ENCODE results near the gene TRAF3IP3.

TRAF3IP3 gene

GRCh38 chr1:209741889-209742288, 14.0 kb upstream of the TRAF3IP3 start:
- Histone ChIP-seq H4K8ac (ENCODE audit: low read length) (no peak overlapping the region), H3K9me3 (ENCODE audit: control insufficient read depth, low read length) (no peaks in the 10 kb centered on the region), H3K4ac (ENCODE audit: low read depth in 1 of 2, low read length in 2 of 2) (no peak overlapping the region), H3K27ac (ENCODE audit: low read length, poor library complexity, severe bottlenecking) (no peak overlapping the region), H2BK12ac (ENCODE audit: low read length in 2 of 2) (no peak overlapping the region), H3K23ac (ENCODE audit: low read length in 2 of 2) (no peak overlapping the region), H2BK15ac (ENCODE audit: low read depth, poor library complexity, severe bottlenecking) (no peak overlapping the region), H3K9ac (ENCODE audit: low read length) (peak overlapping the region; percentile 88), H3K27me3 (ENCODE audit: control insufficient read depth in 1 of 2, insufficient read depth in 1 of 2, low read length in 2 of 2) (peaks cover 0 to 6% of the 10 kb centered on the region in 2 experiments), H2BK120ac (ENCODE audit: low read depth, low read length) (no peak overlapping the region), H3K36me3 (ENCODE audit: control insufficient read depth in 1 of 2, insufficient read depth in 2 of 2, low read depth in 1 of 2, low read length in 2 of 2) (no peaks in the 10 kb centered on the region), H3K18ac (ENCODE audit: low read depth in 1 of 2, low read length in 2 of 2) (no peak overlapping the region), H3K14ac (ENCODE audit: low read length in 2 of 2) (no peak overlapping the region), H3K4me3 (ENCODE audit: insufficient read depth in 1 of 2, low read depth in 1 of 2, low read length in 2 of 2) (peak overlapping the region in 1 of 2 experiments; percentile 70), H4K91ac (ENCODE audit: low read length) (no peak overlapping the region), H3K4me1 (ENCODE audit: control insufficient read depth, insufficient read depth, low read depth, low read length) (peaks cover 7% of the 10 kb centered on the region), H2AK5ac (ENCODE audit: low read length, severe bottlenecking) (peak overlapping the region; percentile 1), H3K79me1 (replicated peaks; ENCODE audit: low read length, poor library complexity, severe bottlenecking) (no peaks in the 10 kb centered on the region), H2BK5ac (ENCODE audit: low read depth, low read length, poor library complexity, severe bottlenecking) (no peak overlapping the region), H3K4me2 (ENCODE audit: low read length, poor library complexity, severe bottlenecking) (no peak overlapping the region), H2AFZ (ENCODE audit: low read depth, low read length) (no peak overlapping the region)
- WGBS: 52% methylated on average over 2 of the region's 2 CpGs
- DNase-seq: no peak

GRCh38 chr1:209742409-209743144, 13.3 kb upstream of the TRAF3IP3 start:
- WGBS: 66% methylated on average over 8 of the region's 8 CpGs
- no peak overlapping the region for H4K8ac ChIP-seq (ENCODE audit: low read length)
- H3K4ac ChIP-seq (ENCODE audit: low read depth in 1 of 2, low read length in 2 of 2): no peak overlapping the region
- no peak overlapping the region for H3K27ac ChIP-seq (ENCODE audit: low read length, poor library complexity, severe bottlenecking)
- H3K36me3 ChIP-seq (ENCODE audit: control insufficient read depth in 1 of 2, insufficient read depth in 2 of 2, low read depth in 1 of 2, low read length in 2 of 2): no peaks in the 10 kb centered on the region
- no peak overlapping the region for H2BK12ac ChIP-seq (ENCODE audit: low read length in 2 of 2)
- no peak overlapping the region for H2AK5ac ChIP-seq (ENCODE audit: low read length, severe bottlenecking)
- peak; percentile 53 for DNase-seq
- no peak overlapping the region for H2BK120ac ChIP-seq (ENCODE audit: low read depth, low read length)
- H3K27me3 ChIP-seq (ENCODE audit: control insufficient read depth in 1 of 2, insufficient read depth in 1 of 2, low read length in 2 of 2): no peaks in the 10 kb centered on the region
- H3K18ac ChIP-seq (ENCODE audit: low read depth in 1 of 2, low read length in 2 of 2): no peak overlapping the region
- H3K9ac ChIP-seq (ENCODE audit: low read length): peak overlapping the region; percentile 88
- H2BK15ac ChIP-seq (ENCODE audit: low read depth, poor library complexity, severe bottlenecking): no peak overlapping the region
- peak overlapping the region in 1 of 2 experiments; percentile 70 for H3K4me3 ChIP-seq (ENCODE audit: insufficient read depth in 1 of 2, low read depth in 1 of 2, low read length in 2 of 2)
- no peaks in the 10 kb centered on the region for H3K9me3 ChIP-seq (ENCODE audit: control insufficient read depth, low read length)
- H2AFZ ChIP-seq (ENCODE audit: low read depth, low read length): no peak overlapping the region
- no peak overlapping the region for H3K23ac ChIP-seq (ENCODE audit: low read length in 2 of 2)
- peaks cover 9% of the 10 kb centered on the region for H3K4me1 ChIP-seq (ENCODE audit: control insufficient read depth, insufficient read depth, low read depth, low read length)
- H3K4me2 ChIP-seq (ENCODE audit: low read length, poor library complexity, severe bottlenecking): peak overlapping the region; percentile 51
- H4K91ac ChIP-seq (ENCODE audit: low read length): no peak overlapping the region
- H2BK5ac ChIP-seq (ENCODE audit: low read depth, low read length, poor library complexity, severe bottlenecking): no peak overlapping the region
- H3K79me1 ChIP-seq (replicated peaks; ENCODE audit: low read length, poor library complexity, severe bottlenecking): no peaks in the 10 kb centered on the region
- H3K14ac ChIP-seq (ENCODE audit: low read length in 2 of 2): no peak overlapping the region

GRCh38 chr1:209743145-209743482, 12.7 kb upstream of the TRAF3IP3 start:
- H3K18ac ChIP-seq (ENCODE audit: low read depth in 1 of 2, low read length in 2 of 2): no peak overlapping the region
- no peak overlapping the region for H2BK120ac ChIP-seq (ENCODE audit: low read depth, low read length)
- peaks cover 15% of the 10 kb centered on the region for H3K4me1 ChIP-seq (ENCODE audit: control insufficient read depth, insufficient read depth, low read depth, low read length)
- no peak overlapping the region for H2BK15ac ChIP-seq (ENCODE audit: low read depth, poor library complexity, severe bottlenecking)
- H2AFZ ChIP-seq (ENCODE audit: low read depth, low read length): no peak overlapping the region
- H2AK5ac ChIP-seq (ENCODE audit: low read length, severe bottlenecking): no peak overlapping the region
- H3K23ac ChIP-seq (ENCODE audit: low read length in 2 of 2): no peak overlapping the region
- DNase-seq: no peak
- no peaks in the 10 kb centered on the region for H3K36me3 ChIP-seq (ENCODE audit: control insufficient read depth in 1 of 2, insufficient read depth in 2 of 2, low read depth in 1 of 2, low read length in 2 of 2)
- H3K9me3 ChIP-seq (ENCODE audit: control insufficient read depth, low read length): no peaks in the 10 kb centered on the region
- peak overlapping the region; percentile 88 for H3K9ac ChIP-seq (ENCODE audit: low read length)
- no peak overlapping the region for H2BK12ac ChIP-seq (ENCODE audit: low read length in 2 of 2)
- 82% methylated on average over 2 of the region's 2 CpGs for WGBS
- H2BK5ac ChIP-seq (ENCODE audit: low read depth, low read length, poor library complexity, severe bottlenecking): no peak overlapping the region
- no peak overlapping the region for H4K91ac ChIP-seq (ENCODE audit: low read length)
- H3K4ac ChIP-seq (ENCODE audit: low read depth in 1 of 2, low read length in 2 of 2): no peak overlapping the region
- H3K27ac ChIP-seq (ENCODE audit: low read length, poor library complexity, severe bottlenecking): no peak overlapping the region
- no peaks in the 10 kb centered on the region for H3K27me3 ChIP-seq (ENCODE audit: control insufficient read depth in 1 of 2, insufficient read depth in 1 of 2, low read length in 2 of 2)
- no peak overlapping the region for H4K8ac ChIP-seq (ENCODE audit: low read length)
- no peak overlapping the region for H3K14ac ChIP-seq (ENCODE audit: low read length in 2 of 2)
- H3K79me1 ChIP-seq (replicated peaks; ENCODE audit: low read length, poor library complexity, severe bottlenecking): no peaks in the 10 kb centered on the region
- H3K4me2 ChIP-seq (ENCODE audit: low read length, poor library complexity, severe bottlenecking): no peak overlapping the region
- H3K4me3 ChIP-seq (ENCODE audit: insufficient read depth in 1 of 2, low read depth in 1 of 2, low read length in 2 of 2): peak overlapping the region in 1 of 2 experiments; percentile 70

- Histone ChIP-seq H3K9me3 (ENCODE audit: control insufficient read depth, low read length) (no peaks in the 10 kb centered on the region), H3K9ac (ENCODE audit: low read length) (no peak overlapping the region), H2BK120ac (ENCODE audit: low read depth, low read length) (no peak overlapping the region), H2AFZ (ENCODE audit: low read depth, low read length) (no peak overlapping the region), H2AK5ac (ENCODE audit: low read length, severe bottlenecking) (no peak overlapping the region), H3K14ac (ENCODE audit: low read length in 2 of 2) (no peak overlapping the region), H3K4me1 (ENCODE audit: control insufficient read depth, insufficient read depth, low read depth, low read length) (peaks cover 18% of the 10 kb centered on the region), H4K8ac (ENCODE audit: low read length) (no peak overlapping the region), H3K4me2 (ENCODE audit: low read length, poor library complexity, severe bottlenecking) (no peak overlapping the region), H3K36me3 (ENCODE audit: control insufficient read depth in 1 of 2, insufficient read depth in 2 of 2, low read depth in 1 of 2, low read length in 2 of 2) (no peaks in the 10 kb centered on the region), H3K27ac (ENCODE audit: low read length, poor library complexity, severe bottlenecking) (no peak overlapping the region), H3K23ac (ENCODE audit: low read length in 2 of 2) (no peak overlapping the region), H4K91ac (ENCODE audit: low read length) (no peak overlapping the region), H3K27me3 (ENCODE audit: control insufficient read depth in 1 of 2, insufficient read depth in 1 of 2, low read length in 2 of 2) (no peaks in the 10 kb centered on the region), H3K4me3 (ENCODE audit: insufficient read depth in 1 of 2, low read depth in 1 of 2, low read length in 2 of 2) (no peak overlapping the region), H2BK5ac (ENCODE audit: low read depth, low read length, poor library complexity, severe bottlenecking) (no peak overlapping the region), H3K79me1 (replicated peaks; ENCODE audit: low read length, poor library complexity, severe bottlenecking) (no peaks in the 10 kb centered on the region), H2BK15ac (ENCODE audit: low read depth, poor library complexity, severe bottlenecking) (no peak overlapping the region), H3K4ac (ENCODE audit: low read depth in 1 of 2, low read length in 2 of 2) (no peak overlapping the region), H3K18ac (ENCODE audit: low read depth in 1 of 2, low read length in 2 of 2) (no peak overlapping the region), H2BK12ac (ENCODE audit: low read length in 2 of 2) (no peak overlapping the region)
- 98% methylated on average over 2 of the region's 4 CpGs for WGBS
- DNase-seq: no peak
These were observed 9.2 kb upstream of the TRAF3IP3 start for GRCh38 chr1:209746451-209747165.

Measured in mesenchymal stem cell (in vitro differentiated cells and primary cell).